DOHH2 (cell line): ENCODE results near the gene PAPPA.

Experiments used
- H3F3A ChIP-seq: fragments of 200-600 bp; sonication (generic), shearing (Covaris generic); 2 replicates; pipeline ENCODE4 v1.6.0; 2016; ENCODE audit warnings: antibody characterized with exemption, mild to moderate bottlenecking; ENCODE audit not compliant: control insufficient read depth, insufficient read depth
- H3K27ac ChIP-seq: fragments of 200-600 bp; sonication (generic); 2 replicates; pipeline ENCODE4 v1.5.1; 2014; ENCODE audit warnings: low read depth, mild to moderate bottlenecking, low read length, moderate library complexity
- H3K27me3 ChIP-seq: fragments of 200-600 bp; sonication (generic); 2 replicates; pipeline ENCODE4 v1.6.1; 2014; ENCODE audit warnings: mild to moderate bottlenecking, low read length, mixed read lengths; ENCODE audit not compliant: control insufficient read depth
- H3K36me3 ChIP-seq: fragments of 200-600 bp; sonication (generic); 2 replicates; pipeline ENCODE4 v1.6.1; 2014; ENCODE audit warnings: mild to moderate bottlenecking, low read length, moderate library complexity, mixed read lengths; ENCODE audit not compliant: control insufficient read depth
- H3K4me1 ChIP-seq: fragments of 200-600 bp; sonication (generic); 2 replicates; pipeline ENCODE4 v1.6.1; 2014; ENCODE audit warnings: mild to moderate bottlenecking, low read length, mixed read lengths; ENCODE audit not compliant: control insufficient read depth
- H3K4me2 ChIP-seq: fragments of 200-600 bp; sonication (generic); 2 replicates; pipeline ENCODE4 v1.6.0; 2014; ENCODE audit warnings: mild to moderate bottlenecking, low read length, moderate library complexity
- H3K4me3 ChIP-seq: fragments of 200-600 bp; sonication (generic); 2 replicates; pipeline ENCODE4 v1.5.1; 2014; ENCODE audit warnings: mild to moderate bottlenecking, low read length, mixed read lengths
- H3K79me2 ChIP-seq: fragments of 200-600 bp; sonication (generic); 2 replicates; pipeline ENCODE4 v1.6.1; 2014; ENCODE audit warnings: mild to moderate bottlenecking, low read length, mixed read lengths; ENCODE audit not compliant: control insufficient read depth
- H3K9me2 ChIP-seq: fragments of 200-600 bp; sonication (generic); replicated peaks from 2 replicates; pipeline ENCODE4 v1.6.1; 2014; ENCODE audit warnings: mild to moderate bottlenecking, low read length, mixed read lengths; ENCODE audit not compliant: control insufficient read depth
- H3K9me3 ChIP-seq: fragments of 200-600 bp; sonication (generic); 2 replicates; pipeline ENCODE4 v1.6.1; 2014; ENCODE audit warnings: antibody characterized with exemption, low read length, mixed read lengths; ENCODE audit not compliant: control insufficient read depth, insufficient read depth
- H4K20me1 ChIP-seq: fragments of 200-600 bp; sonication (generic); 2 replicates; pipeline ENCODE4 v1.6.0; 2014; ENCODE audit warnings: low read depth, mild to moderate bottlenecking, antibody characterized with exemption, low read length, moderate library complexity; ENCODE audit not compliant: control insufficient read depth, insufficient read depth
- CTCF ChIP-seq: fragments of 200-600 bp; sonication (generic); IDR thresholded peaks from one replicate; pipeline ENCODE4 v1.5.1; 2014; ENCODE audit warnings: antibody characterized with exemption, mild to moderate bottlenecking, low read depth, low read length; ENCODE audit not compliant: poor library complexity, severe bottlenecking
- EZH2phosphoT487 ChIP-seq: fragments of 200-600 bp; sonication (generic); IDR thresholded peaks from 2 replicates; pipeline ENCODE4 v1.6.1; 2017; ENCODE audit warnings: borderline replicate concordance, mild to moderate bottlenecking, antibody characterized with exemption, low read length, moderate library complexity, mixed read lengths

The PAPPA gene

GRCh38 chr9:116370556-116370955 lies 217.0 kb downstream of the PAPPA start:
- Histone ChIP-seq H3K4me3 (no peak overlapping the region), H3K36me3 (no peaks in the 10 kb centered on the region), H4K20me1 (no peaks in the 10 kb centered on the region), H3K27me3 (no peaks in the 10 kb centered on the region), H3K9me2 (no peaks in the 10 kb centered on the region), H3K79me2 (no peaks in the 10 kb centered on the region), H3K9me3 (no peaks in the 10 kb centered on the region), H3K27ac (no peak overlapping the region), H3K4me2 (no peak overlapping the region), H3F3A (no peaks in the 10 kb centered on the region), H3K4me1 (no peaks in the 10 kb centered on the region)
- TF ChIP-seq EZH2phosphoT487: no peak
- TF ChIP-seq CTCF: no peak

GRCh38 chr9:116372081-116372673 lies 218.6 kb downstream of the PAPPA start:
- no peak overlapping the region for H3K4me2 ChIP-seq
- H3K27ac ChIP-seq: no peak overlapping the region
- H3K9me2 ChIP-seq: no peaks in the 10 kb centered on the region
- no peaks in the 10 kb centered on the region for H3F3A ChIP-seq
- H4K20me1 ChIP-seq: no peaks in the 10 kb centered on the region
- H3K36me3 ChIP-seq: no peaks in the 10 kb centered on the region
- no peaks in the 10 kb centered on the region for H3K4me1 ChIP-seq
- TF ChIP-seq CTCF (no peak), EZH2phosphoT487 (no peak)
- no peaks in the 10 kb centered on the region for H3K9me3 ChIP-seq
- no peaks in the 10 kb centered on the region for H3K27me3 ChIP-seq
- no peaks in the 10 kb centered on the region for H3K79me2 ChIP-seq
- H3K4me3 ChIP-seq: no peak overlapping the region

- H3K4me2 ChIP-seq: no peak overlapping the region
- H3K36me3 ChIP-seq: no peaks in the 10 kb centered on the region
- no peaks in the 10 kb centered on the region for H3K4me1 ChIP-seq
- H3K79me2 ChIP-seq: no peaks in the 10 kb centered on the region
- no peak overlapping the region for H3K27ac ChIP-seq
- H3F3A ChIP-seq: no peaks in the 10 kb centered on the region
- H3K27me3 ChIP-seq: no peaks in the 10 kb centered on the region
- TF ChIP-seq CTCF: no peak
- TF ChIP-seq EZH2phosphoT487: no peak
- H3K4me3 ChIP-seq: no peak overlapping the region
- no peaks in the 10 kb centered on the region for H3K9me3 ChIP-seq
- no peaks in the 10 kb centered on the region for H3K9me2 ChIP-seq
- H4K20me1 ChIP-seq: no peaks in the 10 kb centered on the region
These were observed 219.2 kb downstream of the PAPPA start for GRCh38 chr9:116372786-116373185.
